ENCODE results near the gene U2SURP. TPM values are rescaled to one million over a fixed set of nuclear protein-coding genes. Genes with fewer than 3 reads are reported as not detected.

Gene U2SURP
- total and polyA plus RNA-seq, 2 donors (not counting 3 experiments of a cell fraction or from before 2014, with no cell fraction given): 12.6 to 92.4 TPM

DNA sequence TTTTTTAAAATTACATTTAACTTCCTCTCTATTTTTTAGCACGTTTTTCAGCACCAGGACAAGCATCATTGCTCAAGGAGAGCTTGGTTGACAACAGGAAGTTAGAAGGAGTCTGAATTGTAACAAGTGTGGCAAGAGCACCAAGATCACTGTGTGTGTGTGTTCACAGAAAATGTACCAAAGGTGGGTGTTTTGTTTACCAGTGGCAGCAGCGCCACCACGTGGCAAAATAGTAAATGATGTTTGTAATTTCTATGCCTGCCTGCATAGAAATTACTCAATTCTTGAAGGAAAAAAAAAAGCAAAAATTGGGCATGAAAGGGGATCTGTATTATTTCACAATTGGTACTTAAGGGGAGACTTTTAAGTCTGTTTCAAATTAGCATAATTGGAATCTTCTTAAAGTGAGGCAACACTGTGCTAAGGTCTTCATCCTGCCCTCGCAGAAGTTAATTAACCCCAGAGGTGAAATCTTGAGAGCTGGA, 7.4 kb upstream of the U2SURP start:
- TF ChIP-seq, protein P1, sequence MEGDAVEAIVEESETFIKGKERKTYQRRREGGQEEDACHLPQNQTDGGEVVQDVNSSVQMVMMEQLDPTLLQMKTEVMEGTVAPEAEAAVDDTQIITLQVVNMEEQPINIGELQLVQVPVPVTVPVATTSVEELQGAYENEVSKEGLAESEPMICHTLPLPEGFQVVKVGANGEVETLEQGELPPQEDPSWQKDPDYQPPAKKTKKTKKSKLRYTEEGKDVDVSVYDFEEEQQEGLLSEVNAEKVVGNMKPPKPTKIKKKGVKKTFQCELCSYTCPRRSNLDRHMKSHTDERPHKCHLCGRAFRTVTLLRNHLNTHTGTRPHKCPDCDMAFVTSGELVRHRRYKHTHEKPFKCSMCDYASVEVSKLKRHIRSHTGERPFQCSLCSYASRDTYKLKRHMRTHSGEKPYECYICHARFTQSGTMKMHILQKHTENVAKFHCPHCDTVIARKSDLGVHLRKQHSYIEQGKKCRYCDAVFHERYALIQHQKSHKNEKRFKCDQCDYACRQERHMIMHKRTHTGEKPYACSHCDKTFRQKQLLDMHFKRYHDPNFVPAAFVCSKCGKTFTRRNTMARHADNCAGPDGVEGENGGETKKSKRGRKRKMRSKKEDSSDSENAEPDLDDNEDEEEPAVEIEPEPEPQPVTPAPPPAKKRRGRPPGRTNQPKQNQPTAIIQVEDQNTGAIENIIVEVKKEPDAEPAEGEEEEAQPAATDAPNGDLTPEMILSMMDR (IDR thresholded peaks at IDR 0.05; ENCODE audit: extremely low read depth in 1 of 2, insufficient read depth in 1 of 2, low read depth in 1 of 2, low read length in 2 of 2): peak; percentile 54 to 56
- TF ChIP-seq, protein P2, sequence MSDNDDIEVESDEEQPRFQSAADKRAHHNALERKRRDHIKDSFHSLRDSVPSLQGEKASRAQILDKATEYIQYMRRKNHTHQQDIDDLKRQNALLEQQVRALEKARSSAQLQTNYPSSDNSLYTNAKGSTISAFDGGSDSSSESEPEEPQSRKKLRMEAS (IDR thresholded peaks at IDR 0.05; ENCODE audit: insufficient read depth, insufficient read length): no peak
- Histone ChIP-seq H3K79me2 (ENCODE audit: control insufficient read depth, insufficient read depth, low read length) (no peaks in the 10 kb centered on the region), H3K9me1 (replicated peaks; ENCODE audit: control insufficient read depth, extremely low read depth, insufficient read depth, low read length) (no peaks in the 10 kb centered on the region), H3K9ac (replicated peaks; ENCODE audit: extremely low read depth, insufficient read depth, low read length) (no peak overlapping the region), H4K20me1 (replicated peaks; ENCODE audit: control insufficient read depth, extremely low read depth, insufficient read depth, low read length) (no peaks in the 10 kb centered on the region), H3K27ac (ENCODE audit: insufficient read depth, low read depth, low read length) (no peak overlapping the region), H3K27me3 (ENCODE audit: control insufficient read depth in 2 of 2, insufficient read depth in 2 of 2, low read length in 2 of 2) (peaks cover 6 to 12% of the 10 kb centered on the region in 2 experiments), H3K9me3 (replicated peaks; ENCODE audit: control insufficient read depth, insufficient read depth, low read length) (no peaks in the 10 kb centered on the region), H3K36me3 (ENCODE audit: control insufficient read depth in 2 of 2, extremely low read depth in 1 of 2, insufficient read depth in 2 of 2, low read length in 2 of 2) (no peaks in the 10 kb centered on the region), H2AFZ (ENCODE audit: low read depth, low read length) (no peak overlapping the region), H3K4me2 (ENCODE audit: insufficient read depth, low read length) (no peak overlapping the region), H3K4me1 (ENCODE audit: control insufficient read depth, extremely low read depth, insufficient read depth, low read length) (no peaks in the 10 kb centered on the region), H3K4me3 (replicated peaks in 1 of 3; ENCODE audit: insufficient read depth in 1 of 3, low read depth in 1 of 3, low read length in 3 of 3) (no peak overlapping the region)
- no TSS peak for BruUV-seq (replicated peaks)
- dilution Hi-C loops (cut with MboI; ENCODE audit: extremely low pct_ligation_motif_present, low sequenced_read_pairs): no loop called here
- ChIA-PET POLR2A (no interaction called here), CTCF (interaction anchor here (0.6 to 6.4 kb wide), 13 partner anchors 12 to 412 kb away, joined by 3 to 94 read pairs (median 5); no protein-coding TSS in a partner anchor)
- peak; percentile 66 for FAIRE-seq
- DNase-seq (ENCODE audit: low read depth, low spot score): peak; percentile 61
- intact Hi-C loops (cut with micrococcal nuclease): loop anchor here (1.0 to 5.0 kb wide), 4 partner anchors 65 to 867 kb away; no protein-coding TSS in a partner anchor

DNA sequence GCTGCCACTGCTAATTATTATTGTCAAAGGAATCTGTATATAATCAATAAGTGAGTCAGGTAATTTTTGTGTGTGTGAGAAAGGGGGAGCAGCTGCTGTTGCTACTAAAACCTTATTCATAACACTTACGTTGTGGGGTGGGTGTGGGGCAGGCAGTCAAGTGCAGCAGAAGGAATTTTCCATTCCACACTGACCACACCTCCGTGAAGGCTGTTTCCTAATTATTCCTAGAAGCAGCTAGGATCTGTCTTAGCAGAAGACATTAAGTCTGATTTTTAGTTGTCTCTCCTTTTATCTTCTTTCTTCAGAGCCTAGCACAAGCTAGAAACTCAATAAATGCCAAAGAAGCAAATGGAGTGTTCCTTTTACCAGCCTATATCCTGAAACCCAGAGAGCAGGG, 4.0 kb upstream of the U2SURP start:
- Histone ChIP-seq H3K9me1 (replicated peaks; ENCODE audit: control insufficient read depth, extremely low read depth, insufficient read depth, low read length) (no peaks in the 10 kb centered on the region), H2AFZ (ENCODE audit: low read depth, low read length) (no peak overlapping the region), H3K4me3 (replicated peaks in 1 of 3; ENCODE audit: insufficient read depth in 1 of 3, low read depth in 1 of 3, low read length in 3 of 3) (no peak overlapping the region), H3K4me2 (ENCODE audit: insufficient read depth, low read length) (no peak overlapping the region), H3K9ac (replicated peaks; ENCODE audit: extremely low read depth, insufficient read depth, low read length) (no peak overlapping the region), H3K27me3 (ENCODE audit: control insufficient read depth in 2 of 2, insufficient read depth in 2 of 2, low read length in 2 of 2) (peaks cover 2 to 8% of the 10 kb centered on the region in 2 experiments), H3K27ac (ENCODE audit: insufficient read depth, low read depth, low read length) (no peak overlapping the region), H4K20me1 (replicated peaks; ENCODE audit: control insufficient read depth, extremely low read depth, insufficient read depth, low read length) (no peaks in the 10 kb centered on the region), H3K4me1 (ENCODE audit: control insufficient read depth, extremely low read depth, insufficient read depth, low read length) (peaks cover 7% of the 10 kb centered on the region), H3K79me2 (ENCODE audit: control insufficient read depth, insufficient read depth, low read length) (peaks cover 8% of the 10 kb centered on the region), H3K9me3 (replicated peaks; ENCODE audit: control insufficient read depth, insufficient read depth, low read length) (no peaks in the 10 kb centered on the region), H3K36me3 (ENCODE audit: control insufficient read depth in 2 of 2, extremely low read depth in 1 of 2, insufficient read depth in 2 of 2, low read length in 2 of 2) (no peaks in the 10 kb centered on the region)
- no peak for TF ChIP-seq POLR2AphosphoS5 (IDR thresholded peaks at IDR 0.05; ENCODE audit: insufficient read depth, low read depth, low read length)
- TF ChIP-seq GATA2 (IDR thresholded peaks at IDR 0.05; ENCODE audit: insufficient read depth, insufficient read length, low read depth, low read length): no peak
- no peak for TF ChIP-seq POLR2A (IDR thresholded peaks at IDR 0.05; ENCODE audit: low read depth, low read length)
- TF ChIP-seq JUN (IDR thresholded peaks at IDR 0.05; ENCODE audit: borderline replicate concordance, insufficient read depth, insufficient read length, low read depth): no peak
- dilution Hi-C loops (cut with MboI; ENCODE audit: extremely low pct_ligation_motif_present, low sequenced_read_pairs) (no loop called here), intact Hi-C loops (cut with micrococcal nuclease) (no loop called here)
- DNase-seq (ENCODE audit: low read depth, low spot score) (no peak), FAIRE-seq (no peak)
- ChIA-PET POLR2A (no interaction called here), CTCF (interaction anchor here (2.0 to 6.4 kb wide), 3 partner anchors 10 to 169 kb away, joined by 6 to 94 read pairs (median 6); no protein-coding TSS in a partner anchor)
- BruUV-seq (replicated peaks): no TSS peak
